Endothelial cell of umbilical vein (primary cell): Measurements from ENCODE around the gene TPTE2. TPM values are rescaled to one million over a fixed set of nuclear protein-coding genes. Genes with fewer than 3 reads are reported as not detected.
"Not testable (repeated sequence)": the region's sequence is repeated elsewhere in the genome, so short reads cannot be mapped to it uniquely, and the experiment has no call there.

Experiments
- BruUV-seq: library from RNA; stranded (reverse); fragments of 400-500 nt; replicated peaks from 2 replicates; lab custom pipeline; 2021; lab: Mats Ljungman, UMichigan
- CTCF ChIA-PET: fragments of 300-600, 350-600 bp; sonication (Branson Sonifier 250); formaldehyde crosslinking; loops from one replicate; lab custom pipeline; 2021; ENCODE audit warnings: antibody characterized with exemption, inconsistent platforms; lab: Charles Lee
- POLR2A ChIA-PET: fragments of 300-600, 350-600 bp; sonication (Branson Sonifier 250); formaldehyde crosslinking; loops from one replicate; lab custom pipeline; 2021; ENCODE audit warnings: antibody characterized with exemption, inconsistent platforms; lab: Charles Lee
- DNase-seq: peaks from one replicate; pipeline ENCODE4 v3.0.0-alpha.2; 2011; ENCODE audit warnings: low read depth, low spot score
- FAIRE-seq: peaks from 2 replicates; lab custom pipeline; 2011; peaks lifted over from hg19 to GRCh38; lab: Jason Lieb, UNC
- H2AFZ ChIP-seq: 2 replicates; pipeline ENCODE4 v1.6.0; 2012; ENCODE audit warnings: low read depth, low read length, control low read depth, inconsistent platforms
- H3K27ac ChIP-seq: 2 replicates; pipeline ENCODE4 v1.5.1; 2011; ENCODE audit warnings: low read depth, mild to moderate bottlenecking, control low read depth, low read length, moderate library complexity; ENCODE audit not compliant: insufficient read depth
- H3K27me3 ChIP-seq, 2 experiments: 2 replicates each; pipeline versions ENCODE4 v1.6.0 to v1.6.1; 2011; ENCODE audit warnings: low read length in 2 of 2, mixed read lengths in 1 of 2; ENCODE audit not compliant: control insufficient read depth in 2 of 2, insufficient read depth in 2 of 2
- H3K36me3 ChIP-seq, 2 experiments: 2 replicates in 1 of 2; 3 replicates in 1 of 2; pipeline ENCODE4 v1.5.1; 2011; ENCODE audit warnings: low read length in 2 of 2, mild to moderate bottlenecking in 1 of 2, moderate library complexity in 1 of 2; ENCODE audit not compliant: control insufficient read depth in 2 of 2, insufficient read depth in 2 of 2; ENCODE audit errors: extremely low read depth in 1 of 2
- H3K4me1 ChIP-seq: 3 replicates; pipeline ENCODE4 v1.5.1; 2011; ENCODE audit warnings: mild to moderate bottlenecking, low read length; ENCODE audit not compliant: control insufficient read depth, insufficient read depth; ENCODE audit errors: extremely low read depth
- H3K4me2 ChIP-seq: 2 replicates; pipeline ENCODE4 v1.6.1; 2011; ENCODE audit warnings: low read length, control low read depth, mixed read lengths; ENCODE audit not compliant: insufficient read depth
- H3K4me3 ChIP-seq, 3 experiments: fragments of 200-600 bp in 1 of 3; sonication (generic), shearing (Covaris generic) in 1 of 3; replicated peaks in 1 of 3; 2 replicates each; pipeline ENCODE4 v1.5.1; 2011 to 2016; ENCODE audit warnings: control low read depth in 3 of 3, low read length in 3 of 3, mild to moderate bottlenecking in 2 of 3, inconsistent platforms in 1 of 3, low read depth in 1 of 3, moderate library complexity in 1 of 3; ENCODE audit not compliant: insufficient read depth in 1 of 3
- H3K79me2 ChIP-seq: 2 replicates; pipeline ENCODE4 v1.6.0; 2012; ENCODE audit warnings: low read length, inconsistent platforms; ENCODE audit not compliant: control insufficient read depth, insufficient read depth
- H3K9ac ChIP-seq: replicated peaks from 2 replicates; pipeline ENCODE3; 2011; ENCODE audit warnings: low read length, control low read depth; ENCODE audit not compliant: insufficient read depth; ENCODE audit errors: extremely low read depth
- H3K9me1 ChIP-seq: replicated peaks from 3 replicates; pipeline ENCODE4 v1.6.0; 2011; ENCODE audit warnings: mild to moderate bottlenecking, low read length; ENCODE audit not compliant: control insufficient read depth, insufficient read depth; ENCODE audit errors: extremely low read depth
- H3K9me3 ChIP-seq: replicated peaks from 2 replicates; pipeline ENCODE4 v1.5.1; 2012; ENCODE audit warnings: low read length, inconsistent platforms; ENCODE audit not compliant: control insufficient read depth, insufficient read depth
- H4K20me1 ChIP-seq: replicated peaks from 2 replicates; pipeline ENCODE3; 2011; ENCODE audit warnings: mild to moderate bottlenecking, low read length; ENCODE audit not compliant: control insufficient read depth, insufficient read depth; ENCODE audit errors: extremely low read depth
- EZH2 ChIP-seq: IDR thresholded peaks from 2 replicates; pipeline ENCODE4 v1.6.1; 2012; ENCODE audit warnings: borderline replicate concordance, low read depth, mild to moderate bottlenecking, moderate library complexity, low read length, inconsistent platforms; ENCODE audit not compliant: severe bottlenecking
- FOS ChIP-seq: IDR thresholded peaks from 2 replicates; pipeline ENCODE4 v1.6.1; 2011; ENCODE audit warnings: mild to moderate bottlenecking, low read length, moderate library complexity, borderline replicate concordance; ENCODE audit not compliant: insufficient read depth
- GATA2 ChIP-seq: IDR thresholded peaks from 2 replicates; pipeline ENCODE4 v1.7.0; 2011; ENCODE audit warnings: low read depth, mild to moderate bottlenecking, moderate library complexity, mixed read lengths, low read length; ENCODE audit not compliant: insufficient read length, insufficient read depth
- JUN ChIP-seq: IDR thresholded peaks from 2 replicates; pipeline ENCODE4 v1.6.1; 2011; ENCODE audit warnings: borderline replicate concordance, low read depth; ENCODE audit not compliant: insufficient read length, insufficient read depth
- MYC ChIP-seq: IDR thresholded peaks from one replicate; pipeline ENCODE4 v1.6.1; 2011; ENCODE audit warnings: mild to moderate bottlenecking, low read depth, low read length
- POLR2A ChIP-seq: IDR thresholded peaks from 2 replicates; pipeline ENCODE4 v1.6.1; 2012; ENCODE audit warnings: low read depth, mild to moderate bottlenecking, control low read depth, low read length
- POLR2AphosphoS5 ChIP-seq: IDR thresholded peaks from 2 replicates; pipeline ENCODE4 v1.6.1; 2012; ENCODE audit warnings: low read depth, mild to moderate bottlenecking, control low read depth, low read length, moderate library complexity; ENCODE audit not compliant: insufficient read depth
- dilution Hi-C: fragments of 300-500 bp; cut with MboI; formaldehyde crosslinking; loops from one replicate; pipeline ENCODE4 v1.15.0; 2019; ENCODE audit warnings: low sequenced_read_pairs; ENCODE audit not compliant: extremely low pct_ligation_motif_present
- intact Hi-C: fragments of 100-400 bp; cut with micrococcal nuclease; formaldehyde crosslinking; loops from one replicate; pipeline ENCODE4 v1.10.0; 2022
- polyA plus RNA-seq, 4 experiments: library from polyadenylated mRNA; depleted of rRNA in 3 of 4; stranded (reverse) in 3 of 4; unstranded in 1 of 4; fragments of >200 nt; gene quantifications; 2 replicates each; pipeline versions ENCODE4 v1.2.1 to v1.2.3, GENCODE V29; 2011 to 2012; ENCODE audit warnings: missing spikeins in 1 of 4
- total RNA-seq: library from RNA; stranded (reverse); gene quantifications from 2 replicates; pipeline ENCODE4 v1.2.3, GENCODE V29; 2021
- TF ChIP-seq, protein P1 (sequence below): IDR thresholded peaks from 2 replicates; pipeline ENCODE4 v1.6.1; 2011; ENCODE audit not compliant: insufficient read depth, insufficient read length
- TF ChIP-seq, protein P2 (sequence below), 2 donors: IDR thresholded peaks; 1 replicate in 1 of 2; 2 replicates in 1 of 2; pipeline ENCODE4 v1.5.1; 2011; ENCODE audit warnings: low read length in 2 of 2, mild to moderate bottlenecking in 2 of 2, moderate library complexity in 2 of 2, control low read depth in 1 of 2, inconsistent platforms in 1 of 2, low read depth in 1 of 2; ENCODE audit not compliant: insufficient read depth in 1 of 2; ENCODE audit errors: extremely low read depth in 1 of 2

TPTE2 gene
- total and polyA plus RNA-seq, 2 donors (not counting 3 experiments of a cell fraction or from before 2014, with no cell fraction given), result not detected

DNA sequence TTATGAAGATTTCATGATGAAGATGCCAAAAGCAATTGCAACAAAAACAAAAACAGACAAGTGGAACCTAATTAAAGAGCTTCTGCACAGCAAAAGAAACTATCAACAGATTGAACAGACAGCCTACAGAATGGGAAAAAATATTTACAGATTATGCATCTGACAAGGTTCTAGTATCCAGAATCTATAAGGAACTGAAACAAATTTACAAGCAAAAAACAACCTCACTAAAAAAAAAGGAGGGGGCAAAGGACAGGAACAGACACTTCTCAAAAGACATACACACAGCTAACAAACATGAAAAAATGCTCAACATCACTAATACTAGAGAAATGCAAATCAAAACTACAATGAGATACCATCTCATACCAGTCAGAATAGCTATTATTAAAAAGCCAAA is 35.7 kb downstream of the TPTE2 start:
- H3K4me1 ChIP-seq, H3K27me3 ChIP-seq, FAIRE-seq, H3K4me3 ChIP-seq, H3K79me2 ChIP-seq, H4K20me1 ChIP-seq, DNase-seq, dilution Hi-C loops, H3K9me1 ChIP-seq, H3K9me3 ChIP-seq, H3K9ac ChIP-seq, CTCF ChIA-PET, H3K27ac ChIP-seq, H3K36me3 ChIP-seq, H2AFZ ChIP-seq, BruUV-seq, intact Hi-C loops, POLR2A ChIA-PET, H3K4me2 ChIP-seq: not testable (repeated sequence)

DNA sequence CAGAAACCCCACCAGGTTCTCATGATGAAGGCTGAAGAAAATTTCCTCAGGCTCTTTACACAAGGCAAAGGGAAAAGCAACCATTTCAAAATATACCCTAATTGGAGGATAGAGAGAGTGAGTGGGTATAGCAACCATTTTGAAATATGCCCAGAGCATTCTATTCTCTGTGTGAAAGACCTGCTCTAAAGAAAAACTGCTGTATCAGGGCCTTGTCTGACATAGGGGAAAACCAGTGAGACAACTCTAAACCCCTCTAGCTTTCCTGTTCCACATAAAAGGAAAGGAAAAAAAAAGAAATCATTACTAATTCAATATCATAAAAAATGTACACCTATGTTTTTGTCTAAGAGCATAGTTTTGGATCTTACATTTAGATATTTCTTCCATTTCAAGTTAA is 42.3 kb downstream of the TPTE2 start:
- ChIA-PET CTCF (no interaction called here), POLR2A (no interaction called here)
- DNase-seq (no peak), FAIRE-seq (no peak)
- Histone ChIP-seq H4K20me1 (no peaks in the 10 kb centered on the region), H3K4me1 (no peaks in the 10 kb centered on the region), H3K9ac (no peak overlapping the region), H3K27ac (no peak overlapping the region), H3K9me1 (no peaks in the 10 kb centered on the region), H3K79me2 (no peaks in the 10 kb centered on the region), H3K4me2 (no peak overlapping the region), H2AFZ (no peak overlapping the region), H3K4me3 (no peak overlapping the region), H3K9me3 (no peaks in the 10 kb centered on the region), H3K36me3 (no peaks in the 10 kb centered on the region), H3K27me3 (no peaks in the 10 kb centered on the region)
- TF ChIP-seq FOS (no peak), POLR2AphosphoS5 (no peak), EZH2 (no peak), POLR2A (no peak), MYC (no peak), GATA2 (no peak), JUN (no peak)
- TF ChIP-seq, protein P1, sequence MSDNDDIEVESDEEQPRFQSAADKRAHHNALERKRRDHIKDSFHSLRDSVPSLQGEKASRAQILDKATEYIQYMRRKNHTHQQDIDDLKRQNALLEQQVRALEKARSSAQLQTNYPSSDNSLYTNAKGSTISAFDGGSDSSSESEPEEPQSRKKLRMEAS, result no peak
- TF ChIP-seq, protein P2, sequence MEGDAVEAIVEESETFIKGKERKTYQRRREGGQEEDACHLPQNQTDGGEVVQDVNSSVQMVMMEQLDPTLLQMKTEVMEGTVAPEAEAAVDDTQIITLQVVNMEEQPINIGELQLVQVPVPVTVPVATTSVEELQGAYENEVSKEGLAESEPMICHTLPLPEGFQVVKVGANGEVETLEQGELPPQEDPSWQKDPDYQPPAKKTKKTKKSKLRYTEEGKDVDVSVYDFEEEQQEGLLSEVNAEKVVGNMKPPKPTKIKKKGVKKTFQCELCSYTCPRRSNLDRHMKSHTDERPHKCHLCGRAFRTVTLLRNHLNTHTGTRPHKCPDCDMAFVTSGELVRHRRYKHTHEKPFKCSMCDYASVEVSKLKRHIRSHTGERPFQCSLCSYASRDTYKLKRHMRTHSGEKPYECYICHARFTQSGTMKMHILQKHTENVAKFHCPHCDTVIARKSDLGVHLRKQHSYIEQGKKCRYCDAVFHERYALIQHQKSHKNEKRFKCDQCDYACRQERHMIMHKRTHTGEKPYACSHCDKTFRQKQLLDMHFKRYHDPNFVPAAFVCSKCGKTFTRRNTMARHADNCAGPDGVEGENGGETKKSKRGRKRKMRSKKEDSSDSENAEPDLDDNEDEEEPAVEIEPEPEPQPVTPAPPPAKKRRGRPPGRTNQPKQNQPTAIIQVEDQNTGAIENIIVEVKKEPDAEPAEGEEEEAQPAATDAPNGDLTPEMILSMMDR (IDR thresholded peaks at IDR 0.05; ENCODE audit: extremely low read depth in 1 of 2, insufficient read depth in 1 of 2, low read depth in 1 of 2, low read length in 2 of 2), result no peak
- dilution Hi-C loops, result no loop called here
- intact Hi-C loops, result no loop called here
- BruUV-seq, result no TSS peak

DNA sequence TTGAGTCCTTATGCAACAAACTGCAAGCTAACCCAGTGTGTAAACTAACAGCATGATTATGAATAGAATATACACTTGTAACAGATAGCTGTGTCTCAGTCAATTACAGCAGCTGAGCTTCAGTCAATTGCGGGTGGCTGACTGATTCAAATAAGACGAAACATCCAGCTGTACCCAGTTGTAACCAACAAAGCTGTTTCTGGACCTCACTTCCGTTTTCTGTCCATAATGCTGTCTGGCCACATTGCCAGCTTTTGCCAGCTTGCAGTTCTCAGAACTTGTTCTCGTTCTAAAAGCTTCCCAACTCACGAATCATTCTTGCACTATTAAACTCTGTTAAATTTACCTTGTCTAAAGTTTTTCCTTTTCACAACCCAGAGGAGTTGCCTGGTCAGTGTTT is 53.7 kb downstream of the TPTE2 start:
- H2AFZ ChIP-seq, dilution Hi-C loops, FAIRE-seq, H3K9ac ChIP-seq, intact Hi-C loops, DNase-seq, H3K27ac ChIP-seq, H3K9me1 ChIP-seq, H3K4me1 ChIP-seq, H3K79me2 ChIP-seq, H3K36me3 ChIP-seq, H3K4me2 ChIP-seq, BruUV-seq, H3K4me3 ChIP-seq, H3K9me3 ChIP-seq, H4K20me1 ChIP-seq, CTCF ChIA-PET, H3K27me3 ChIP-seq, POLR2A ChIA-PET: not testable (repeated sequence)
